ENCODE data around the gene ALDH1L2.

ALDH1L2 gene

GRCh38 chr12:104975587-104976343, 108.5 kb downstream of the ALDH1L2 start:
- Histone ChIP-seq H3K36me3 (ENCODE audit: insufficient read depth, low read length) (no peaks in the 10 kb centered on the region), H3K4me1 (ENCODE audit: control insufficient read depth, insufficient read depth, low read length) (peaks cover 16% of the 10 kb centered on the region), H3K27me3 (ENCODE audit: control insufficient read depth, insufficient read depth, low read length) (no peaks in the 10 kb centered on the region), H3K9me3 (replicated peaks; ENCODE audit: low read length) (no peaks in the 10 kb centered on the region), H3K9ac (ENCODE audit: low read depth, low read length) (no peak overlapping the region), H3K4me2 (ENCODE audit: low read length) (no peak overlapping the region), H3K4me3 (ENCODE audit: low read length) (no peak overlapping the region)

- H3K9me3 ChIP-seq (replicated peaks; ENCODE audit: low read length), result no peaks in the 10 kb centered on the region
- H3K4me1 ChIP-seq (ENCODE audit: control insufficient read depth, insufficient read depth, low read length), result peaks cover 16% of the 10 kb centered on the region
- H3K4me2 ChIP-seq (ENCODE audit: low read length), result no peak overlapping the region
- no peaks in the 10 kb centered on the region for H3K36me3 ChIP-seq (ENCODE audit: insufficient read depth, low read length)
- no peaks in the 10 kb centered on the region for H3K27me3 ChIP-seq (ENCODE audit: control insufficient read depth, insufficient read depth, low read length)
- H3K4me3 ChIP-seq (ENCODE audit: low read length), result no peak overlapping the region
- H3K9ac ChIP-seq (ENCODE audit: low read depth, low read length), result no peak overlapping the region
Observed at GRCh38 chr12:104974626-104975290, 109.5 kb downstream of the ALDH1L2 start.

GRCh38 chr12:104973250-104973649, 111.0 kb downstream of the ALDH1L2 start:
- no peak overlapping the region for H3K4me3 ChIP-seq (ENCODE audit: low read length)
- no peaks in the 10 kb centered on the region for H3K27me3 ChIP-seq (ENCODE audit: control insufficient read depth, insufficient read depth, low read length)
- no peaks in the 10 kb centered on the region for H3K36me3 ChIP-seq (ENCODE audit: insufficient read depth, low read length)
- H3K4me1 ChIP-seq (ENCODE audit: control insufficient read depth, insufficient read depth, low read length), result peaks cover 16% of the 10 kb centered on the region
- H3K9ac ChIP-seq (ENCODE audit: low read depth, low read length), result no peak overlapping the region
- H3K4me2 ChIP-seq (ENCODE audit: low read length), result no peak overlapping the region
- no peaks in the 10 kb centered on the region for H3K9me3 ChIP-seq (replicated peaks; ENCODE audit: low read length)

GRCh38 chr12:104971306-104971705, 113.0 kb downstream of the ALDH1L2 start:
- no peaks in the 10 kb centered on the region for H3K9me3 ChIP-seq (replicated peaks; ENCODE audit: low read length)
- peaks cover 16% of the 10 kb centered on the region for H3K4me1 ChIP-seq (ENCODE audit: control insufficient read depth, insufficient read depth, low read length)
- no peak overlapping the region for H3K9ac ChIP-seq (ENCODE audit: low read depth, low read length)
- no peak overlapping the region for H3K4me3 ChIP-seq (ENCODE audit: low read length)
- no peaks in the 10 kb centered on the region for H3K27me3 ChIP-seq (ENCODE audit: control insufficient read depth, insufficient read depth, low read length)
- H3K36me3 ChIP-seq (ENCODE audit: insufficient read depth, low read length), result no peaks in the 10 kb centered on the region
- H3K4me2 ChIP-seq (ENCODE audit: low read length), result peak overlapping the region; percentile 3

Data from skeletal muscle satellite cell (primary cell).